Right lobe of liver (tissue), 6 donors: Measurements from ENCODE around the gene DSCAM. TPM values are rescaled to one million over a fixed set of nuclear protein-coding genes. Genes with fewer than 3 reads are reported as not detected.

Experiments
- ATAC-seq, 4 donors: fragments of 200-7000 bp; cut with Tn5 transposase; one replicate each; pipeline ENCODE4 v1.9.1; 2020; ENCODE audit warnings: mild to moderate bottlenecking in 4 of 4, moderate library complexity in 4 of 4
- DNase-seq, 3 donors: peaks; one replicate each; pipeline ENCODE4 v3.0.0-alpha.2; 2020
- H3K27ac ChIP-seq, 3 donors: fragments of 200-600 bp; one replicate each; pipeline ENCODE4 v1.8.0; 2022
- H3K27me3 ChIP-seq, 2 donors: fragments of 200-600 bp; one replicate each; pipeline ENCODE4 v1.8.0; 2022
- H3K36me3 ChIP-seq, 4 donors: fragments of 200-600 bp; sonication (generic) in 1 of 4; one replicate each; pipeline versions ENCODE4 v1.5.1 to v1.8.0; 2017 to 2022; ENCODE audit warnings: control low read depth in 1 of 4
- H3K4me1 ChIP-seq, 4 donors: fragments of 200-600 bp; sonication (generic) in 1 of 4; one replicate each; pipeline versions ENCODE4 v1.5.1 to v1.8.0; 2017 to 2022; ENCODE audit warnings: control low read depth in 1 of 4
- H3K4me3 ChIP-seq, 3 donors: fragments of 200-600 bp; one replicate each; pipeline ENCODE4 v1.8.0; 2022
- H3K9me3 ChIP-seq, 4 donors: fragments of 200-600 bp; sonication (generic) in 1 of 4; one replicate each; pipeline versions ENCODE4 v1.5.1 to v1.8.0; 2017 to 2022; ENCODE audit warnings: control low read depth in 1 of 4
- POLR2A ChIP-seq: fragments of 450-650 bp; IDR thresholded peaks from one replicate; pipeline ENCODE4 v1.6.1; 2017; ENCODE audit warnings: antibody characterized with exemption, mild to moderate bottlenecking
- WGBS: methylation state at CpG from one replicate; pipeline ENCODE4 v1.1.6; 2018; ENCODE audit warnings: low coverage, low lambda C conversion rate; ENCODE audit not compliant: insufficient coverage; ENCODE audit errors: missing lambda C conversion rate; 5-methylcytosine and 5-hydroxymethylcytosine counted together
- intact Hi-C, 2 donors: fragments of 100-400 bp; cut with DNase I; formaldehyde crosslinking; loops; one replicate each; pipeline versions ENCODE4 v1.11.2 to v1.14.1; 2022
- total RNA-seq, 6 experiments: library from RNA; depleted of rRNA in 2 of 6; stranded (reverse); fragments of >200 nt in 2 of 6; fragmentation: NEBNext Ultra II Directional in 3 of 6; extraction: Animal tissue kit (Norgen Biotek cat#: 25700) in 3 of 6; gene quantifications; one replicate each; pipeline versions ENCODE4 v1.1.0 to v1.2.4, GENCODE V29; 2016 to 2023
- TF ChIP-seq, protein P1 (sequence below), 4 donors: fragments of 200-600 bp in 3 of 4; fragments of 450-650 bp in 1 of 4; IDR thresholded peaks; one replicate each; pipeline versions ENCODE4 v1.5.1 to v1.8.0; 2016 to 2022; ENCODE audit warnings: antibody characterized with exemption in 4 of 4, mild to moderate bottlenecking in 2 of 4
- donor health status: DM: no; HTN: yes; CAD: no.
- donor health status: DM: no; HTN: no; CAD: no.
- donor health status: DM: no; HTN: no; CAD: no.
- donor health status: DM: no; HTN: yes; CAD: no.
- donor health status: DM: no; HTN: yes; CAD: no.

DSCAM gene
- total RNA-seq, 6 experiments from 2014 or later = 0.04 to 0.16 (median 0.06) TPM; not detected in 2

DNA sequence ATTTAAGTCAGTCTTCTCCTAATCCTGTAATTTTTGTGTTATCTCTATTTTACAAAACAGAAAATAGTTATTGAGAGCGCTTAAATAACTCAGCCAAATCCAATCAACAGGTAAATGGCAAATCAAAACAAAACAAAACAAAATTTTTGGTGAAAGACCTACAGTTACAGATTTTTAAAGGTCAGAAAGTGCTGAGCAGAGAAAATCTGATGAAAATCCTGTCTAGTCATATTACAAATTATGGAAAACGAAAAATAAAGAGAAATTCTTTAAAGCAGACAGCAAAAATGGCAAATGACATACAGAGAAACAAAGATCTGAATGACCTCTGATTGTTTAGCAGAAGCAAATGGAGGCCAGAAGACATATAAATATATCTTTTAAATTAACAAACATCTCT, 497.4 kb downstream of the DSCAM start:
- no peak for DNase-seq
- Histone ChIP-seq H3K4me3 (no peak overlapping the region), H3K27me3 (no peaks in the 10 kb centered on the region), H3K4me1 (no peaks in the 10 kb centered on the region), H3K9me3 (no peaks in the 10 kb centered on the region), H3K27ac (no peak overlapping the region), H3K36me3 (no peaks in the 10 kb centered on the region)
- intact Hi-C loops = no loop called here
- TF ChIP-seq POLR2A = no peak
- TF ChIP-seq, protein P1, sequence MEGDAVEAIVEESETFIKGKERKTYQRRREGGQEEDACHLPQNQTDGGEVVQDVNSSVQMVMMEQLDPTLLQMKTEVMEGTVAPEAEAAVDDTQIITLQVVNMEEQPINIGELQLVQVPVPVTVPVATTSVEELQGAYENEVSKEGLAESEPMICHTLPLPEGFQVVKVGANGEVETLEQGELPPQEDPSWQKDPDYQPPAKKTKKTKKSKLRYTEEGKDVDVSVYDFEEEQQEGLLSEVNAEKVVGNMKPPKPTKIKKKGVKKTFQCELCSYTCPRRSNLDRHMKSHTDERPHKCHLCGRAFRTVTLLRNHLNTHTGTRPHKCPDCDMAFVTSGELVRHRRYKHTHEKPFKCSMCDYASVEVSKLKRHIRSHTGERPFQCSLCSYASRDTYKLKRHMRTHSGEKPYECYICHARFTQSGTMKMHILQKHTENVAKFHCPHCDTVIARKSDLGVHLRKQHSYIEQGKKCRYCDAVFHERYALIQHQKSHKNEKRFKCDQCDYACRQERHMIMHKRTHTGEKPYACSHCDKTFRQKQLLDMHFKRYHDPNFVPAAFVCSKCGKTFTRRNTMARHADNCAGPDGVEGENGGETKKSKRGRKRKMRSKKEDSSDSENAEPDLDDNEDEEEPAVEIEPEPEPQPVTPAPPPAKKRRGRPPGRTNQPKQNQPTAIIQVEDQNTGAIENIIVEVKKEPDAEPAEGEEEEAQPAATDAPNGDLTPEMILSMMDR (IDR thresholded peaks at IDR 0.05) = no peak
- no peak for ATAC-seq
- 39% methylated on average over 2 of the region's 2 CpGs for WGBS

DNA sequence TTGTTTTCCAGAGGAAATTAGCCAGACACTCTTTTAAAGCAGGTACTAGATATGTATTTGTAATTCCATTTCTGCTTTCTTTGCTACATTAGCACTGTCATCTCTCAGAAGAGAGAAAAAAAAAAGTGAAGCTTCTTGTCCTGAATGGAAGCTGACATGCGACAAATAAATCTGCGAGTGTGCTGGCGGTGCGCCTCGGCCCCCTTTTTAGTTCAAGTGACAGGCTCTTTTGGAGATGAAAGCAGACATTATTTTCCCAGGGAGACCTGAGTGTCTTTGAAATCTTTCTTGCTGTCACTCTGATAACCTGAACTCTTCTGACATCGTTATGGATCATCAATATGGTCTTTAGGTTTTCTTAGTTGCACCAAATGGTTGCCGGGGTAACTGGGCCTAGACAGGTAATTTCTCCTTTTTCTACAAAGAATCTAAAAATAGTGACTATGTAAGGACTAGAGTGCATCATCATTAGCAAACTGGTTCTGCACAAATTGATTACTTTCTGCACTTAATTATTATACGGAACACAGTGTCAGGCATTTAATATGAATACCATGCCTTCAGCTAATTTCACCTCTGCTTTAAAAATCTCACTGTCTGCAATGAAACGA, 501.1 kb downstream of the DSCAM start:
- no peaks in the 10 kb centered on the region for H3K9me3 ChIP-seq
- TF ChIP-seq, protein P1 (IDR thresholded peaks at IDR 0.05) = no peak
- no peak for TF ChIP-seq POLR2A
- no peak overlapping the region for H3K4me3 ChIP-seq
- no peak for DNase-seq
- no peak overlapping the region for H3K27ac ChIP-seq
- intact Hi-C loops = no loop called here
- H3K36me3 ChIP-seq = no peaks in the 10 kb centered on the region
- no peaks in the 10 kb centered on the region for H3K4me1 ChIP-seq
- ATAC-seq = no peak
- 63% methylated on average over 9 of the region's 9 CpGs for WGBS
- peaks cover 0 to 3% of the 10 kb centered on the region in 2 donors for H3K27me3 ChIP-seq

DNA sequence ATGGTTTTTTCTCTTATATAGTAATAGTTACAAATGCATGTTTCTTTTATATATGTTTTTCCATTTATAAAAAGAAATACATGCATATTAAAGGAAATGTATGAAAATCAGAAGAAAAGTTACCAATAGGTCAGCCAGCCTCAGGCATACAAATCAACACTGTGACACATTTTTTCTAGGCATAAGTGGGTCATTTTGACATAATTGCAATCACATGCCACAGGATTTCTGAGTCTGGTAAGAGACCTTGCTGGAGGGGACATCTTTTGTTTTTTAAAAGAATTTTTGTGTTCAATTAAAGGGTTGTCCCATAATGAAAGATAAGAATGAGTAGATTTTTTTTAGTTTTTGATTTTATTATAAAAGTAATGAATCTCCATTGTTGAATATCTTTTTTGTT, 506.6 kb downstream of the DSCAM start:
- intact Hi-C loops = no loop called here
- no peak overlapping the region for H3K4me3 ChIP-seq
- TF ChIP-seq, protein P1 (IDR thresholded peaks at IDR 0.05) = no peak
- TF ChIP-seq POLR2A = no peak
- no peak overlapping the region for H3K27ac ChIP-seq
- no peaks in the 10 kb centered on the region for H3K9me3 ChIP-seq
- DNase-seq (no peak), ATAC-seq (no peak)
- no peaks in the 10 kb centered on the region for H3K36me3 ChIP-seq
- H3K4me1 ChIP-seq = no peaks in the 10 kb centered on the region
- H3K27me3 ChIP-seq = peaks cover 0 to 3% of the 10 kb centered on the region in 2 donors

DNA sequence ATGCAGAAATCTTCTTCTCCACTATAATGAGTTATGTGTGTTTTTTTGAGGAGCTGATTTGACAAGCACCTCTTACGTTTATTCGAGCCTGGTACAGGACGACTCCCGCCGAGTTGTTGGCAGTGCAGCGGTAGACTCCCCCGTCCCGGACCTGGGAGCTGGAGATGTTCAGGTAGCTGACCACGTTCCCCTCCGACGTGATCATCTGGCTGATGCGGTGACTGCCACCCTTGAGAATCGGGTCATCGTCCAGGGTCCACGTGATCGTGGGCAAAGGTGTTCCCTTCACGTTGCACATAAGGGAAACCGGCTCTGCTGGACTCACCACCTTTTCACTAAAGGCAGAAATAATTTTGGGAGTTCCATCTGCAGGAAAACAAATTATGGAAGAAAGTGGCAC, 507.9 kb downstream of the DSCAM start:
- H3K27ac ChIP-seq = no peak overlapping the region
- peaks cover 0 to 3% of the 10 kb centered on the region in 2 donors for H3K27me3 ChIP-seq
- intact Hi-C loops = no loop called here
- H3K4me3 ChIP-seq = no peak overlapping the region
- no peaks in the 10 kb centered on the region for H3K36me3 ChIP-seq
- 93% methylated on average over 11 of the region's 18 CpGs for WGBS
- no peaks in the 10 kb centered on the region for H3K4me1 ChIP-seq
- DNase-seq = no peak
- TF ChIP-seq POLR2A = no peak
- TF ChIP-seq, protein P1 (IDR thresholded peaks at IDR 0.05) = no peak
- ATAC-seq = no peak
- no peaks in the 10 kb centered on the region for H3K9me3 ChIP-seq

DNA sequence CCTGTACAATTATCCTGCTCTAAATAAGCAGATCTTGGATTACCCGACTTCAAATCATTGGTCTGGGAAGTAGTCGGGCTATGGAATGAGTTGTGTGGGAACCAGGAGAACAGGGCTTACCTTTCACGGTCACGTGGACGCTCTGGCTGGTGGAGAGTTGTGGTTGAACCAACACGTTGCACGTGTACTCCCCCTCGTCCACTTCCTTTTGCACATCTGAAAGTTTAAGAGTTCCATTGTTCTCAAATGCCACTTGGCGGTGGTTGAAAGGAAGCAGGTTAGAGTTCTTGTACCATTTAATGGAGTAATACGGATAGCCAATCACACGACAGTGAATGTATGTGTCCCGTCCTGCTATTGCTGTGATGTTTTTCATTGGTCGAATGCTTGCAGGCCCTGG, 509.0 kb downstream of the DSCAM start:
- WGBS = 60% methylated on average over 13 of the region's 13 CpGs
- no peak for TF ChIP-seq POLR2A
- TF ChIP-seq, protein P1 (IDR thresholded peaks at IDR 0.05) = no peak
- no peaks in the 10 kb centered on the region for H3K9me3 ChIP-seq
- H3K36me3 ChIP-seq = no peaks in the 10 kb centered on the region
- H3K4me3 ChIP-seq = no peak overlapping the region
- intact Hi-C loops = no loop called here
- no peaks in the 10 kb centered on the region for H3K4me1 ChIP-seq
- H3K27ac ChIP-seq = no peak overlapping the region
- ATAC-seq = no peak
- no peaks in the 10 kb centered on the region for H3K27me3 ChIP-seq
- no peak for DNase-seq
